Parathyroid adenoma (tissue), 2 donors: Measurements from ENCODE around the gene PTGER1.
A peak's percentile ranks its signal among the peaks of the same experiment; 100 is the strongest.

Experiments used
- H2AFZ ChIP-seq: fragments of 300-600 bp; sonication (generic); one replicate; pipeline ENCODE4 v1.7.0; 2017; ENCODE audit warnings: antibody characterized with exemption, mild to moderate bottlenecking
- H3K27ac ChIP-seq: fragments of 300-600 bp; sonication (generic); one replicate; pipeline ENCODE4 v1.7.0; 2017
- H3K27me3 ChIP-seq: fragments of 300-600 bp; sonication (generic); one replicate; pipeline ENCODE4 v1.7.0; 2017; ENCODE audit warnings: low read length; ENCODE audit not compliant: control insufficient read depth, insufficient read depth
- H3K36me3 ChIP-seq: fragments of 300-600 bp; sonication (generic); one replicate; pipeline ENCODE4 v1.7.0; 2017; ENCODE audit warnings: low read length; ENCODE audit not compliant: control insufficient read depth, insufficient read depth
- H3K4me1 ChIP-seq: fragments of 300-600 bp; sonication (generic); one replicate; pipeline ENCODE4 v1.7.0; 2017; ENCODE audit warnings: control low read depth
- H3K4me2 ChIP-seq: fragments of 300-600 bp; sonication (generic); one replicate; pipeline ENCODE4 v1.7.0; 2017; ENCODE audit warnings: low read length
- H3K4me3 ChIP-seq: fragments of 300-600 bp; sonication (generic); one replicate; pipeline ENCODE4 v1.7.0; 2017; ENCODE audit warnings: low read depth, low read length
- H3K79me2 ChIP-seq: fragments of 300-600 bp; sonication (generic); one replicate; pipeline ENCODE4 v1.7.0; 2017; ENCODE audit warnings: control low read depth
- H3K9ac ChIP-seq: fragments of 300-600 bp; sonication (generic); one replicate; pipeline ENCODE4 v1.7.0; 2017; ENCODE audit warnings: mild to moderate bottlenecking
- H3K9me3 ChIP-seq: fragments of 300-600 bp; sonication (generic); one replicate; pipeline ENCODE4 v1.7.0; 2017; ENCODE audit warnings: low read length; ENCODE audit not compliant: control insufficient read depth
- TF ChIP-seq, protein P1 (sequence below): fragments of 300-600 bp; sonication (generic); IDR thresholded peaks from one replicate; pipeline ENCODE4 v1.7.0; 2017; ENCODE audit warnings: antibody characterized with exemption, mild to moderate bottlenecking
- donor health status: primary hyperparathyroidism.

Gene PTGER1

DNA sequence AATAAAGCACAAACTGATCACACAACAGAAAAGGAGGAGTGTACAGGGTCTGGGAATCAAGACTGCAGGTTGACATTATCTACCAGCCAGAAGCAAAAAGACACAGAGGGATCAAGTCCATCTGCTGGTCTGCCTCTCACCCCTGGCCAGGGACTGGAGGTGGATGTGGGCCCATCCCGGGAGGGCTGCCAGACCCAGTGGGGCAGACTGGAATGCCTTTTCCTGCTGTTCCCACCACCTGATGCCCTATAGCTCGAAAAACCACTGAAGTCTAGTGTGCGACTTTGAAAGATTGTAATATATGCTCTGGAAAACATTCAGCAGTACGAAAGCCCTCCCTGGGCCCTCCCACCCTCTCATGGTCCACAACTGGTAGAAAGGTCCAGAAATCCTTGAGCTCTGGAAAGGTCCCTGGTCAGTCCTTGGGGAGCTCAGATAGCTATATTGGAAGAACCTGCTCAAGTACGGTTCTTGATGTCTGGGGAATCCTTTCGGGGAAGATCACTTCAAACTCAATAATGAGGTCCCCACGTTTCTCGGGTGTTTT, 40.4 kb upstream of the PTGER1 start:
- Histone ChIP-seq H3K4me3 (no peak overlapping the region), H3K4me1 (peaks cover 20% of the 10 kb centered on the region), H3K4me2 (peak overlapping the region; percentile 86), H3K27me3 (no peaks in the 10 kb centered on the region), H2AFZ (no peak overlapping the region), H3K9ac (no peak overlapping the region), H3K79me2 (peaks cover 14% of the 10 kb centered on the region), H3K36me3 (no peaks in the 10 kb centered on the region), H3K9me3 (no peaks in the 10 kb centered on the region), H3K27ac (peak overlapping the region; percentile 97)
- TF ChIP-seq, protein P1, sequence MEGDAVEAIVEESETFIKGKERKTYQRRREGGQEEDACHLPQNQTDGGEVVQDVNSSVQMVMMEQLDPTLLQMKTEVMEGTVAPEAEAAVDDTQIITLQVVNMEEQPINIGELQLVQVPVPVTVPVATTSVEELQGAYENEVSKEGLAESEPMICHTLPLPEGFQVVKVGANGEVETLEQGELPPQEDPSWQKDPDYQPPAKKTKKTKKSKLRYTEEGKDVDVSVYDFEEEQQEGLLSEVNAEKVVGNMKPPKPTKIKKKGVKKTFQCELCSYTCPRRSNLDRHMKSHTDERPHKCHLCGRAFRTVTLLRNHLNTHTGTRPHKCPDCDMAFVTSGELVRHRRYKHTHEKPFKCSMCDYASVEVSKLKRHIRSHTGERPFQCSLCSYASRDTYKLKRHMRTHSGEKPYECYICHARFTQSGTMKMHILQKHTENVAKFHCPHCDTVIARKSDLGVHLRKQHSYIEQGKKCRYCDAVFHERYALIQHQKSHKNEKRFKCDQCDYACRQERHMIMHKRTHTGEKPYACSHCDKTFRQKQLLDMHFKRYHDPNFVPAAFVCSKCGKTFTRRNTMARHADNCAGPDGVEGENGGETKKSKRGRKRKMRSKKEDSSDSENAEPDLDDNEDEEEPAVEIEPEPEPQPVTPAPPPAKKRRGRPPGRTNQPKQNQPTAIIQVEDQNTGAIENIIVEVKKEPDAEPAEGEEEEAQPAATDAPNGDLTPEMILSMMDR, result no peak

DNA sequence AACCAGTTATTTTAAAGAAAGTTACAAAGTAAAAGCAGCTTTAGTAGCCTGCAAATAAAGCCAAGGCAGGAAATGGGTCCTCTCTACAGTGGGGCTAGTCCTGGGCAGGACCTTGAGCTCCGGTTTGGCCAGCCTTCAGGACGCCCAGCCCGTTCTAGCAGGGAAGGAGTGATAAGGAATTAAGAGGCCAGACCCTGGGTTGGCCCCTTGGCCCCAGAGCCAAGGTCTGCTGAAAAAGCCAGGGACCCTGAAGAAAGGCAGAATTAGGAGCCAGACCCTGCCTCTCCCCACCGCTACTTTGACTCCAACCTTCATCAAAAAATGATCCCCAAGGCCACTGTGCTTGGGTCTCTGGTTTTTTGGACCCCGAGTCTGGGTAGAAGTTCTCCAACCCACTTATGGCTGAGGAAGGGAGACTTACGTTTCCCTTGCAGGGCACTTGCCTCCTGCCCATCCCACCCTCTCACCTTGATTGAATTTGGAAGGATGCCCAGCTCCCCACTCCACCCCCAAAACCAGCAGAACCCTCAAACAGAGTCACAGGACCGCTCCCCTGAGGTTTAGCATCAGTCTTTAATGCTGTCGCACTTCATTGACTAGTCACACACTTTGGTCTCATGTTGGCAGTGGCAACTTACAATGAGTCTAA, 39.2 kb upstream of the PTGER1 start:
- Histone ChIP-seq H3K9ac (no peak overlapping the region), H3K4me3 (no peak overlapping the region), H2AFZ (no peak overlapping the region), H3K79me2 (peaks cover 14% of the 10 kb centered on the region), H3K27ac (no peak overlapping the region), H3K4me1 (peaks cover 20% of the 10 kb centered on the region), H3K9me3 (no peaks in the 10 kb centered on the region), H3K4me2 (no peak overlapping the region), H3K36me3 (no peaks in the 10 kb centered on the region), H3K27me3 (no peaks in the 10 kb centered on the region)
- TF ChIP-seq, protein P1, result no peak

DNA sequence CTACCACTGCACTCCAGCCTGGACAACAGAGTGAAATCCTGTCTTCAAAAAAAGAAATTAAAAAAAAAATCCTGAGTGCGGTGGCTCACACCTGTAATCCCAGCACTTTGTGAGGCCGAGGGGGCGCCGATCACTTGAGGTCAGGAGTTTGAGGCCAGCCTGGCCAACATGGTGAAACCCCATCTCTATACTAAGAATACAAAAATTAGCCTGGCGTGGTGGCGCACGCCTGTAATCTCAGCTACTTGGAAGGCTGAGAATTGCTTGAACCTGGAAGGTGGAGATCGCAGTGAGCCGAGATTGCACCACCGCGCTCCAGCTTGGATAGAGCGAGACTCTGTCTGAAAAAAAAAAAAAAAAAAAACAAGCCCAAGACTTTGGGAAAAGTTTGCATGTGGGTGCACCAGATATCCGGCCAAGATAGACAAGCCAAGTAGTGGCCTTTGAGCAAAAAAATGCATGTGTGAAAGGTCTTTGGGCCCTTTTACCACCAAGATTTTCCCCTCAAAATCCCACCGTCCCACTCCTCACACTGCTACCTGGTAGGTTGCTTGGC, 37.3 kb upstream of the PTGER1 start:
- TF ChIP-seq, protein P1, result no peak
- H3K79me2 ChIP-seq, result peaks cover 14% of the 10 kb centered on the region
- no peaks in the 10 kb centered on the region for H3K36me3 ChIP-seq
- H3K9ac ChIP-seq, result no peak overlapping the region
- H3K4me2 ChIP-seq, result no peak overlapping the region
- no peak overlapping the region for H2AFZ ChIP-seq
- peaks cover 20% of the 10 kb centered on the region for H3K4me1 ChIP-seq
- H3K27ac ChIP-seq, result no peak overlapping the region
- H3K9me3 ChIP-seq, result no peaks in the 10 kb centered on the region
- H3K4me3 ChIP-seq, result no peak overlapping the region
- H3K27me3 ChIP-seq, result no peaks in the 10 kb centered on the region

DNA sequence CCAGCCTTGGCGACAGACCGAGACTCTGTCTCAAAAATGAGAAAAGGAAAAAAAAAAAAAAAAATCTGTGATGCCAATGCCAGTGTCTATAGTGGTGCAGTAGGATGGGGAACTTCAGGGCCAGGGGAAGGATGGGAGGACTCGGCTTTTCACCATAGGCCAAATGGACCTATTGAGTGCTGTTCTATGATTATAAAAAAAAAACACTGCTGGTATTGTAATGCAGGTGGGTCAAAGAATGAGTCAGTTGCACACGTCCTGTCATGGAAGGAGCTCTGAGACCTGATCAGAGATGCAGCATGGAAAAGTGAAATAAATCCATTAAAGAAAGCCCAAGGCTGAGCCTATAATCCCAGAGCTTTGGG, 36.1 kb upstream of the PTGER1 start:
- no peaks in the 10 kb centered on the region for H3K9me3 ChIP-seq
- H3K4me1 ChIP-seq, result peaks cover 15% of the 10 kb centered on the region

More for the DNA sequence above, 36.1 kb upstream of the PTGER1 start:
- TF ChIP-seq, protein P1, result no peak
- Histone ChIP-seq H3K9ac (no peak overlapping the region), H3K4me3 (no peak overlapping the region), H3K4me2 (no peak overlapping the region), H2AFZ (no peak overlapping the region), H3K36me3 (no peaks in the 10 kb centered on the region), H3K27me3 (no peaks in the 10 kb centered on the region), H3K79me2 (peaks cover 6% of the 10 kb centered on the region), H3K27ac (no peak overlapping the region)
